GM19023 (cell line): Measurements from ENCODE around the gene OR13C2.
"Not testable (repeated sequence)": the region's sequence is repeated elsewhere in the genome, so short reads cannot be mapped to it uniquely, and the experiment has no call there.

ENCODE experiments used
- ATAC-seq: cut with Tn5 transposase; IDR thresholded peaks from one replicate; pipeline ENCODE4 v1.9.1; 2021; ENCODE audit warnings: mild to moderate bottlenecking, moderate library complexity; ENCODE audit not compliant: unreplicated experiment

The OR13C2 gene

GRCh38 chr9:104605527-104605926, at the start of gene OR13C2:
OR13C2 (minus strand) TSS chr9:104605627; CDS start chr9:104605627, 0 bp downstream.
- not testable (repeated sequence) for ATAC-seq

- ATAC-seq = no peak
Measured at GRCh38 chr9:104635456-104635855, 30.0 kb upstream of the OR13C2 start.

- ATAC-seq = no peak
Measured at GRCh38 chr9:104633976-104634520, 28.6 kb upstream of the OR13C2 start.

- ATAC-seq = not testable (repeated sequence)
Measured at GRCh38 chr9:104625964-104626363, 20.5 kb upstream of the OR13C2 start.

- ATAC-seq = no peak
Measured at GRCh38 chr9:104618104-104618503, 12.7 kb upstream of the OR13C2 start, which contains the start of gene OR13C9. OR13C9 (minus strand) TSS chr9:104618204; CDS start chr9:104618204, 0 bp downstream.

- ATAC-seq = no peak
Measured at GRCh38 chr9:104617418-104617817, 12.0 kb upstream of the OR13C2 start.

GRCh38 chr9:104611213-104611612, 5.8 kb upstream of the OR13C2 start:
- ATAC-seq = no peak

GRCh38 chr9:104608336-104608735, 2.9 kb upstream of the OR13C2 start:
- ATAC-seq = no peak

GRCh38 chr9:104606152-104606551, 725 bp upstream of the OR13C2 start:
- no peak for ATAC-seq

- ATAC-seq = no peak
Measured at GRCh38 chr9:104604801-104605200, 626 bp downstream of the OR13C2 start.

GRCh38 chr9:104599313-104599712, 6.1 kb downstream of the OR13C2 start, which contains the start of gene OR13C5:
OR13C5 (minus strand) TSS chr9:104599413; CDS start chr9:104599413, 0 bp downstream.
- ATAC-seq = not testable (repeated sequence)

- not testable (repeated sequence) for ATAC-seq
Measured at GRCh38 chr9:104598749-104599148, 6.7 kb downstream of the OR13C2 start.

GRCh38 chr9:104589626-104590025, 15.8 kb downstream of the OR13C2 start:
- ATAC-seq = no peak

- no peak for ATAC-seq
Measured at GRCh38 chr9:104586496-104587180, 18.8 kb downstream of the OR13C2 start.

GRCh38 chr9:104580562-104580961, 24.9 kb downstream of the OR13C2 start:
- ATAC-seq = no peak

GRCh38 chr9:104577263-104577662, 28.2 kb downstream of the OR13C2 start:
- ATAC-seq = no peak

GRCh38 chr9:104575456-104575855, 30.0 kb downstream of the OR13C2 start:
- ATAC-seq = no peak

GRCh38 chr9:104572612-104573011, 32.8 kb downstream of the OR13C2 start:
- ATAC-seq = no peak

- no peak for ATAC-seq
Measured at GRCh38 chr9:104568868-104569267, 36.6 kb downstream of the OR13C2 start, which contains the start of gene OR13C8. OR13C8 (plus strand) TSS chr9:104569168; CDS start chr9:104569168, 0 bp downstream.

GRCh38 chr9:104564358-104564757, 41.1 kb downstream of the OR13C2 start:
- no peak for ATAC-seq

GRCh38 chr9:104556830-104557634, 48.4 kb downstream of the OR13C2 start:
- ATAC-seq = no peak
